Measurements from ENCODE around the gene ZNF581. TPM values are rescaled to one million over a fixed set of nuclear protein-coding genes. Genes with fewer than 3 reads are reported as not detected.

The ZNF581 gene
- total RNA-seq, 2 experiments from 2014 or later, result 22.7 to 24.4 TPM

DNA sequence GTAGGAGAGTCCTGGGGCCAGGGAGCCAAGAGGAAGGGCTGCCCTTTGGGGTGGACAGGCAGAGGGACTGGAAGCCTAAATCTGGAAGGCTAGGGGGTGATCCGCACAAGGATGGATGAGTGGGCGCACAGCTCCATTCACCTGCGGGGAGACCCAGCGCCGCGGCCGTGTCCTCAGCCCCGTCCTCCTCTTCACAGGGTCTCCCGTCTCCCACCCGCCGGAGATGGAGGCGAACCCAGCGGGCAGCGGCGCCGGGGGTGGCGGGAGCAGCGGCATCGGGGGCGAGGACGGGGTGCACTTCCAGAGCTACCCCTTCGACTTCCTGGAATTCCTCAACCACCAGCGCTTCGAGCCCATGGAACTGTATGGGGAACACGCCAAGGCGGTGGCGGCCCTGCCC is 30.1 kb upstream of the ZNF581 start:
- POLR2A ChIA-PET, result no interaction called here

DNA sequence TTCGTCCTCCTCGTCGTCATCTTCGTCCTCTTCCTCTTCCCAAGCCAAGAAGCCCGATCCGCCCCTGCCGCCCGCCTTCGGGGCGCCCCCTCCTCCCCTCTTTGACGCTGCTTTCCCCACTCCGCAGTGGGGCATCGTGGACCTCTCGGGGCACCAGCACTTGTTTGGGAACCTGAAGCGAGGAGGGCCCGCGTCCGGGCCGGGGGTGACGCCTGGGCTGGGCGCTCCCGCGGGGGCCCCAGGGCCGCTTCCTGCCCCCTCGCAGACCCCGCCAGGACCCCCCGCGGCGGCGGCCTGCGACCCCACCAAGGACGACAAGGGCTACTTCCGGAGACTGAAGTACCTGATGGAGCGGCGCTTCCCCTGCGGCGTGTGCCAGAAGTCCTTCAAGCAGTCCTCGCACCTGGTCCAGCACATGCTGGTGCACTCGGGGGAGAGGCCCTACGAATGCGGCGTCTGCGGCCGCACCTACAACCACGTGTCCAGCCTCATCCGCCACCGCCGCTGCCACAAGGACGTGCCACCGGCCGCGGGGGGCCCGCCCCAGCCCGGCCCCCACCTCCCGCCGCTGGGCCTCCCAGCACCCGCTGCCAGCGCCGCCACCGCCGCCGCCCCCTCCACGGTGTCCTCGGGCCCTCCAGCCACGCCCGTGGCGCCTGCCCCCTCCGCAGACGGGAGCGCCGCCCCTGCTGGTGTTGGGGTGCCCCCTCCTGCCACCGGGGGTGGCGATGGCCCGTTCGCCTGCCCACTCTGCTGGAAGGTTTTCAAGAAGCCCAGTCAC is 29.3 kb upstream of the ZNF581 start:
- CTCF ChIA-PET, result no interaction called here
- H3K4me3 Mint-ChIP-seq, result no peak overlapping the region
- H3K4me1 Mint-ChIP-seq (ENCODE audit: low read depth), result peaks cover 6% of the 10 kb centered on the region
- no peak for ATAC-seq
- no peak for DNase-seq
- H3K27ac Mint-ChIP-seq, result no peak overlapping the region
- no peaks in the 10 kb centered on the region for H3K9me3 Mint-ChIP-seq (ENCODE audit: insufficient read depth)
- POLR2A ChIA-PET, result no interaction called here
- H3K36me3 Mint-ChIP-seq (ENCODE audit: low read depth), result peaks cover 44% of the 10 kb centered on the region
- no peaks in the 10 kb centered on the region for H3K27me3 Mint-ChIP-seq (ENCODE audit: low read depth)

More for the DNA sequence above, 30.1 kb upstream of the ZNF581 start:
- ATAC-seq (no peak), DNase-seq (no peak)
- CTCF ChIA-PET, result no interaction called here
- H3K4me3 Mint-ChIP-seq, result no peak overlapping the region
- no peak overlapping the region for H3K27ac Mint-ChIP-seq
- H3K9me3 Mint-ChIP-seq (ENCODE audit: insufficient read depth), result no peaks in the 10 kb centered on the region
- H3K27me3 Mint-ChIP-seq (ENCODE audit: low read depth), result no peaks in the 10 kb centered on the region
- peaks cover 12% of the 10 kb centered on the region for H3K4me1 Mint-ChIP-seq (ENCODE audit: low read depth)
- peaks cover 48% of the 10 kb centered on the region for H3K36me3 Mint-ChIP-seq (ENCODE audit: low read depth)

- CTCF ChIA-PET, result no interaction called here
Observed at GRCh38 chr19:55614711-55615542, 28.5 kb upstream of the ZNF581 start.

DNA sequence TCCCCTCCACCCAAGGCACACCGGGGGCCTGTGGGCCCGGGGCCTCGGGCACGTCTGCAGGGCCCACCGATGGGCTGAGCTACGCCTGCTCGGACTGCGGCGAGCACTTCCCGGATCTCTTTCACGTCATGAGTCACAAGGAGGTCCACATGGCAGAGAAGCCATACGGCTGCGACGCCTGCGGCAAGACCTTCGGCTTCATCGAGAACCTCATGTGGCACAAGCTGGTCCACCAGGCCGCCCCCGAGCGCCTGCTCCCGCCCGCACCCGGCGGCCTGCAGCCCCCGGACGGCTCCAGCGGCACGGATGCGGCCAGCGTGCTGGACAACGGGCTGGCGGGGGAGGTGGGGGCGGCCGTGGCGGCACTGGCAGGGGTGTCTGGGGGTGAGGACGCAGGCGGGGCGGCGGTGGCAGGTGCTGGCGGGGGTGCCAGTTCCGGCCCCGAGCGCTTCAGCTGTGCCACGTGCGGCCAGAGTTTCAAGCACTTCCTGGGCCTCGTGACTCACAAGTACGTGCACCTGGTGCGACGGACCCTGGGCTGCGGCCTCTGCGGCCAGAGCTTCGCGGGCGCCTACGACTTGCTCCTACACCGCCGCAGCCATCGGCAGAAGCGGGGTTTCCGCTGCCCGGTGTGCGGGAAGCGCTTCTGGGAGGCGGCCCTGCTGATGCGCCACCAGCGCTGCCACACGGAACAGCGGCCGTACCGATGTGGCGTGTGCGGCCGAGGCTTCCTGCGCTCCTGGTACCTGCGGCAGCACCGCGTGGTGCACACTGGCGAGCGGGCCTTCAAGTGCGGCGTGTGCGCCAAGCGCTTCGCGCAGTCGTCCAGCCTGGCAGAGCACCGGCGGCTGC is 27.7 kb upstream of the ZNF581 start:
- Mint-ChIP-seq H3K4me3 (no peak overlapping the region), H3K27ac (no peak overlapping the region), H3K27me3 (ENCODE audit: low read depth) (no peaks in the 10 kb centered on the region), H3K4me1 (ENCODE audit: low read depth) (peaks cover 17% of the 10 kb centered on the region), H3K9me3 (ENCODE audit: insufficient read depth) (no peaks in the 10 kb centered on the region), H3K36me3 (ENCODE audit: low read depth) (peaks cover 43% of the 10 kb centered on the region)
- POLR2A ChIA-PET, result no interaction called here
- CTCF ChIA-PET, result no interaction called here
- DNase-seq (no peak), ATAC-seq (no peak)

More at GRCh38 chr19:55614711-55615542, 28.5 kb upstream of the ZNF581 start:
- no peak overlapping the region for H3K4me3 Mint-ChIP-seq
- H3K9me3 Mint-ChIP-seq (ENCODE audit: insufficient read depth), result no peaks in the 10 kb centered on the region
- H3K27ac Mint-ChIP-seq, result no peak overlapping the region
- peaks cover 43% of the 10 kb centered on the region for H3K36me3 Mint-ChIP-seq (ENCODE audit: low read depth)
- no peak for ATAC-seq
- no peak for DNase-seq
- H3K27me3 Mint-ChIP-seq (ENCODE audit: low read depth), result no peaks in the 10 kb centered on the region
- POLR2A ChIA-PET, result no interaction called here
- peaks cover 9% of the 10 kb centered on the region for H3K4me1 Mint-ChIP-seq (ENCODE audit: low read depth)

DNA sequence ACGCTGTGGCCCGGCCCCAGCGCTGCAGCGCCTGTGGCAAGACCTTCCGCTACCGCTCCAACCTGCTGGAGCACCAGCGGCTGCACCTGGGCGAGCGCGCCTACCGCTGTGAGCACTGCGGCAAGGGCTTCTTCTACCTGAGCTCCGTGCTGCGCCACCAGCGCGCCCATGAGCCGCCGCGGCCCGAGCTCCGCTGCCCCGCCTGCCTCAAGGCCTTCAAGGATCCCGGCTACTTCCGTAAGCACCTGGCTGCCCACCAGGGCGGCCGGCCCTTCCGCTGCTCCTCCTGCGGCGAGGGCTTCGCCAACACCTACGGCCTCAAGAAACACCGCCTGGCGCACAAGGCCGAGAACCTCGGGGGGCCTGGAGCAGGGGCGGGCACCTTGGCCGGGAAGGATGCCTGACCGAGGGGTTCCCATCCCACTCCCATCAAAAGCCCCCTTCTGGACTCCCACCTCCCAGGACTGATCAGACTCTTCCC is 27.0 kb upstream of the ZNF581 start:
- H3K4me3 Mint-ChIP-seq, result no peak overlapping the region
- DNase-seq (no peak), ATAC-seq (no peak)
- no peak overlapping the region for H3K27ac Mint-ChIP-seq
- peaks cover 23% of the 10 kb centered on the region for H3K4me1 Mint-ChIP-seq (ENCODE audit: low read depth)
- no peaks in the 10 kb centered on the region for H3K27me3 Mint-ChIP-seq (ENCODE audit: low read depth)
- ChIA-PET CTCF (no interaction called here), POLR2A (no interaction called here)
- peaks cover 44% of the 10 kb centered on the region for H3K36me3 Mint-ChIP-seq (ENCODE audit: low read depth)
- no peaks in the 10 kb centered on the region for H3K9me3 Mint-ChIP-seq (ENCODE audit: insufficient read depth)

- H3K27me3 Mint-ChIP-seq (ENCODE audit: low read depth), result no peaks in the 10 kb centered on the region
- ChIA-PET POLR2A (interaction anchor here (0.8 to 1.7 kb wide), 2 partner anchors 11 to 18 kb away, joined by 3 to 7 read pairs; partner anchors contain the start of genes FIZ1 and ZNF865), CTCF (interaction anchor here (1.2 to 1.8 kb wide), 2 partner anchors 15 to 113 kb away, joined by 5 to 6 read pairs; no protein-coding TSS in a partner anchor)
- ATAC-seq (no peak), DNase-seq (no peak)
- peak overlapping the region; percentile 15 for H3K4me3 Mint-ChIP-seq
- no peak overlapping the region for H3K27ac Mint-ChIP-seq
- H3K36me3 Mint-ChIP-seq (ENCODE audit: low read depth), result peaks cover 42% of the 10 kb centered on the region
- H3K4me1 Mint-ChIP-seq (ENCODE audit: low read depth), result peaks cover 22% of the 10 kb centered on the region
- no peaks in the 10 kb centered on the region for H3K9me3 Mint-ChIP-seq (ENCODE audit: insufficient read depth)
Observed at GRCh38 chr19:55617426-55617825, 26.0 kb upstream of the ZNF581 start.

GRCh38 chr19:55618426-55618825 is 25.0 kb upstream of the ZNF581 start:
- CTCF ChIA-PET, result interaction anchor here (1.2 to 3.9 kb wide), 6 partner anchors 12 to 115 kb away, joined by 3 to 17 read pairs (median 6); partner anchors contain the start of gene ZNF865

GRCh38 chr19:55619286-55619685 is 24.2 kb upstream of the ZNF581 start:
- ATAC-seq (no peak), DNase-seq (no peak)
- Mint-ChIP-seq H3K4me1 (ENCODE audit: low read depth) (peaks cover 32% of the 10 kb centered on the region), H3K27ac (no peak overlapping the region), H3K9me3 (ENCODE audit: insufficient read depth) (peaks cover 4% of the 10 kb centered on the region), H3K4me3 (no peak overlapping the region), H3K27me3 (ENCODE audit: low read depth) (no peaks in the 10 kb centered on the region), H3K36me3 (ENCODE audit: low read depth) (peaks cover 36% of the 10 kb centered on the region)
- CTCF ChIA-PET, result interaction anchor here (1.3 to 3.9 kb wide), 5 partner anchors 12 to 116 kb away, joined by 3 to 17 read pairs (median 6); partner anchors contain the start of gene ZNF865
- POLR2A ChIA-PET, result interaction anchor here (2.1 kb wide), 1 partner anchor 13 kb away, joined by 7 read pairs; the partner anchor contains the start of gene ZNF865

More at GRCh38 chr19:55618426-55618825, 25.0 kb upstream of the ZNF581 start:
- H3K36me3 Mint-ChIP-seq (ENCODE audit: low read depth), result peaks cover 34% of the 10 kb centered on the region
- no peak overlapping the region for H3K4me3 Mint-ChIP-seq
- no peaks in the 10 kb centered on the region for H3K27me3 Mint-ChIP-seq (ENCODE audit: low read depth)
- ATAC-seq (no peak), DNase-seq (no peak)
- H3K4me1 Mint-ChIP-seq (ENCODE audit: low read depth), result peaks cover 25% of the 10 kb centered on the region
- H3K9me3 Mint-ChIP-seq (ENCODE audit: insufficient read depth), result no peaks in the 10 kb centered on the region
- no peak overlapping the region for H3K27ac Mint-ChIP-seq
- POLR2A ChIA-PET, result interaction anchor here (1.7 kb wide), 1 partner anchor 12 kb away, joined by 7 read pairs; the partner anchor contains the start of gene ZNF865

- Mint-ChIP-seq H3K27me3 (ENCODE audit: low read depth) (no peaks in the 10 kb centered on the region), H3K4me3 (no peak overlapping the region), H3K36me3 (ENCODE audit: low read depth) (peaks cover 34% of the 10 kb centered on the region), H3K9me3 (ENCODE audit: insufficient read depth) (peaks cover 4% of the 10 kb centered on the region), H3K4me1 (ENCODE audit: low read depth) (peaks cover 40% of the 10 kb centered on the region), H3K27ac (peak overlapping the region; percentile 68)
- ChIA-PET CTCF (interaction anchor here (0.9 to 3.9 kb wide), 4 partner anchors 11 to 117 kb away, joined by 3 to 17 read pairs (median 8); partner anchors contain the start of gene ZNF865), POLR2A (interaction anchor here (2.1 kb wide), 1 partner anchor 15 kb away, joined by 7 read pairs; the partner anchor contains the start of gene ZNF865)
- no peak for ATAC-seq
- DNase-seq, result peak; percentile 49
Observed at GRCh38 chr19:55620410-55621204, 22.8 kb upstream of the ZNF581 start.

DNA sequence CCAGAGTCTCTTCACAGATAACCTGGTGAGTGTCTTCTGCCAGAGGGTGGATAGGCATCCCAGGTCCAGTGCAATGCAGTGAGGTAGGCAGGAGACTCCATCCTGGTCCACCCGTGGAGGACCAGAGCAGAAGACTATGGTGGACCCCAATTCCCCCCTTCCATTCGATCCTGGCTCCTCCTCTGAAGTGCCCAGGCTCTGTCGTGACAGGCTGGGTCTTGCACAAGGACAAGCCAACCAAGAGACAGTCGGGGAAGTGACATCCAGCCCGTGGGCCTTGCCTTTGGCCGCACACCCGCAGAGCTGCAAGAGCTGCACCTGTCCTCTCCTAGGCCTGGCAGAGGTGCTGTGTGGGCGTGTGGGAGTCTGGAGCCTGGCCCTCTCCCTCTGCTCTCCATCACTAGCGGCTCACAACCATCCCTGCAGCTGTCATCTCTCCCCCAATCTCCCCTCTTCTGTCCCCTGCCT is 22.2 kb upstream of the ZNF581 start:
- POLR2A ChIA-PET, result no interaction called here
- Mint-ChIP-seq H3K36me3 (ENCODE audit: low read depth) (peaks cover 34% of the 10 kb centered on the region), H3K27ac (peak overlapping the region; percentile 68), H3K4me3 (no peak overlapping the region), H3K9me3 (ENCODE audit: insufficient read depth) (peaks cover 4% of the 10 kb centered on the region), H3K27me3 (ENCODE audit: low read depth) (no peaks in the 10 kb centered on the region), H3K4me1 (ENCODE audit: low read depth) (peaks cover 45% of the 10 kb centered on the region)
- DNase-seq (no peak), ATAC-seq (no peak)
- CTCF ChIA-PET, result interaction anchor here (3.2 to 7.1 kb wide), 3 partner anchors 10 to 16 kb away, joined by 13 to 59 read pairs (median 17); partner anchors contain the start of gene ZNF865

Measured in activated CD8-positive, alpha-beta T cell treated with anti-CD3 and anti-CD28 coated beads, Interleukin-2, amount 10 ng/mL, durations not matched to agents 7 days and 5 days (primary cell).